HG03196 (cell line): ENCODE measurements around the gene TANK.

Source experiments
- ATAC-seq: cut with Tn5 transposase; IDR thresholded peaks from one replicate; pipeline ENCODE4 v1.9.1; 2021; ENCODE audit not compliant: unreplicated experiment

TANK gene

DNA sequence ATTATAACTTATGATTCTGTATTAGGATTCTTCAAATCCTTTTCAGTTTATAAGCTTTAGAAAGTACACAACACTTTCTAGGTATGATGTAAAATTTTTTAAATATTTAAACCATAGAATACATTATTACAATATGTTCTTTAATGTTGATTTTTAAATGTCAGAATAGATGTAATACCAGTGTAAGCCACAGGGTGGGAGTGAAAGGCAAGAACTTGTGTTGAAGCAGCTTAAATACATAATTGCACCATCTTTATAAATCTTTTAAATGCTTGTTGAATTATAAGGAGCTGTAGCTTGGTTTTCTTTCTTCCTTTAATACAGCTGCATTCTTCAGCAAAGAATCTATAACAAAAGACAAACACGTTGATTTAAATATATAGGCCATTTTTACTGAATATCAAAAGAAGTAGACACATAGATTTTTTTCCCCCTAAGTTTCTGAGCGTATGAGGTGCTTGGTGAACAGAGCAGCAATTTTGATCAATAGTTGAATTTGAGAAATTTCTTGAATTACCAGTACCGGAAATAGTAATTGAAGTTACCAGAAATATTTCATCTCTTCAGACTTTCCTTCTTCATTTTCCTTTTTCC lies 63.0 kb downstream of the TANK start:
- ATAC-seq, result no peak

DNA sequence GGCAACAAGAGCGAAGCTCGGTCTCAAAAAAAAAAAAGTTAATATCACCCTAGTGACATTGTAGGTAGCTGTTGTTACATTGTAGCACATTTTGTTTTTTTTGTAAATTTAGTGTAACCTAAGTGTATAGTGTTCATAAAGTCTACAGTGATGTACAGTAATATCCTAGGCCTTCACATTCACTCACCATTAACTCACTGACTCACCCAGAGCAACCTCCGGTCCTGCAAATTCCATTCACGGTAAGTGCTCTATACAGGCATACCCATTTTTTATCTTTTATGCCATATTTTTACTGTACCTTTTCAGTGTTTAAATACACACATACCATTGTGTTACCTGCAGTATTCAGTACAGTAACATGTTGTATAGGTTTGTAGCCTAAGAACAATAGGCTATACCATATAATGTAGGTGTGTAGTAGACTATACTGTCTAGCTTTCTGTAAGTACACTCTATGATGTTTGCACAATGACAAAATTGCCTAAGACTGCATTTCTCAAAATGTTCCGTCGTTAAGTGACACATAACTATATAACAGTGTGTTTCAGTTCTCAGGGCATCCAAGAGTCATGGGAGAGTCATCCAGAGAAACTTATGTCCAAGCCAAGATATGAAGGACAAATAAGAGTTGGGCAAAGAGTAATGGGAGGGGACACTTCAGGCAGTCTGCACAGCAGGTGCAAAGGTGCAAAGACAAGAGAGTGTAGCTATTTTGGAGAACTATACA lies 68.4 kb downstream of the TANK start:
- ATAC-seq, result no peak

GRCh38 chr2:161230959-161231358 lies 70.7 kb downstream of the TANK start:
- ATAC-seq, result no peak

DNA sequence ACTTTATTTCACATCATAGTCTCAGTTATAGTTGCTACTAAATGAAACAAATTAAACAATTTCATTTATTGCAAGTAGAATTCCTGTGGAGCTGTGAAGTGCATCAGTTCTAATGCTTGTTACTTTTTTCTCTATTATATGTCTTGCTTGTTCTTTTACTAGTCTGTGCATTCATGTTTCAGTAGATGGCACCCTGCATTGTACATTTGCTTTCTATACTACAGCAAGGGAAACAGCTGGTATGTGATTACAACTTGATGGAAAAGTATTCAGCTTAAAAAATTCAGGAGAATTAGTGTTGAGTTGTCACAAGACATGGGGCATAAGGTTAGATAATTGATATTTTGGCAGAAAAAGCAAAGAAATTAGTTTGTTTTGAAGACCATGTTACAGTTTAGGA lies 72.3 kb downstream of the TANK start:
- ATAC-seq, result no peak

DNA sequence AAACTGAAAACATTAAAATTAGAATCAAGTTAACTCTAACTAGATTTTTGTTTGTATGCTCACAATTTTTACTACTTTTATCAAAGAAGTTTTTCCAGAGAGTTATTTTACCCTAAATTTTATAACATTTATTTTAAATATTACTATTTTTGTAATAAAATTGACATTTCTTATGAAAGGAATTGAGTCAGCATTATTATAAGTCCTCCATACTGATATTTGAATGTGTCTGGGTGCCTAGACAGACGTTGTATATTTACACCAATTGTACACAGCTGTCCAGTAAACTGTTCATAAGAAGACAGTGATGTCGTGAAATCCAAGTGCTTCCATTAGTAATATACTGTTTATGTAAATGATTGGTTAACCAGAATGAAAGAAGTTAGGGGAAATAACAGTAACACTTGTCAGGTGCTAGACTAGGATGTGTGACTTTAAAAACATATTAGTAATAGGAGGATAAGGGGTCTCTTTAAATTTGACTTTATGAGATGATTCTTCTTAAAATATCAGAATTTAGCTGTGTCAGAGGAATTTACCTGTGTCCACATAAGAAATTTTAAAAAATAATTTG lies 73.7 kb downstream of the TANK start:
- ATAC-seq, result no peak

DNA sequence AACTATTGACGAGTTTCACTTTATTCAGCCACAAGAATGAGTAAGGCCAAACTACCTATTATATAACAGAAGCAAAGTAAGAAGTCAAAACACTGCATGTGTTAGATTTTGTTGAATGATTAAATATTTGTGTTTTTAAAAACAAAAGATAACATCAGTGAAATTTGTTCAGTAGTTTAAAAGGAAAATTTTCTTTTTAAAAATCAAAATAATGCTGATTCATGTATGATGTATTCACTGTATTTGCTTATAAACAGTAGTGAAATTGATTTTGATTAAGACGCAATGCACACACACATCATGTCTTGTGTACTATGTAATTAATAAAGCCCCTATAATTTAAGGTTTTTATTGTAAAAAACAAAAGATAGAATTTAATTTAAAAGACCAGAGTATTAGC lies 74.4 kb downstream of the TANK start:
- no peak for ATAC-seq

DNA sequence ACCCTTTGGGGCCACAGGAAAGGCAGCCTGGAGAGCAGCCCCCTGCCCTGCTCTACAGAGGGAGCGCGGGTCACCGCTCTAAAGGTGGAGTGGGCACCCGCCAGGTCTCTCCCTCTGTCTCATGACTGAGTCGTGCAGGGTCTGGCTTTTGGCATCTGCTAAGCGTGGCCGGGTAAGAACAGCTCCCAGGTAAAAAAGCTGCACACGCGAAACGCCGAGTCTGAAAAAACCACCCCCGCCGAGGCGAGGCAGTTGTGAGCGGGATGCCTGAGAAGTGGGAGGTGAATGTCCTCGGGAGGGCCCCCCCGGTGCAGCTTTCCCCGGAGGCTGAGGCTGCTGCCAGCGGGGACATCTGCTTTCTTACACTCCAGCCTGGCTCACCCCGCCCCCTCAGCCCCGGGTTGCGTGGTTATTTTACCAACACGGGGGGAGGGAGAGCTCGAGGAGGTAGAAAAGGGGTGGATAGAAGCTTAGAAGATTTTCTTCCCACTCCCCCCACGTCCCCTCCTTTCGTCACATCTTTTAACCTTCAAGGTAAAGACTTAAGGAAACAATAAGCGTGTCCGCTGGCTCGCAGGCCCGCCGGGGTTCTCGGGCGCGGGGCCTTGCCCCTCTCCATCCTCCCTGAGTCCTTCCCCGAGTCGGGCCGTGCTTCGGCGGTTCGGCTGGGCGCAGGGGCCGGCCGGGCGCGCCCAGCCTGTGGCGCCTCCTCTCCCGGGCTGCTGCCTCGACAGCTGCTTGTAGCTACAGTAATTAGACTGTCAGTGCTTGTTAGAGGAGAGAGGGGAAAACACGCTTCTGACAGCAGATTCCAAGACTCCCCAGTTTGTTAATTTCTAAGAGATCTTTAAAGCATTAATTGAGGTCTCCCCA lies 77.4 kb downstream of the TANK start:
- ATAC-seq, result peak; percentile 40

DNA sequence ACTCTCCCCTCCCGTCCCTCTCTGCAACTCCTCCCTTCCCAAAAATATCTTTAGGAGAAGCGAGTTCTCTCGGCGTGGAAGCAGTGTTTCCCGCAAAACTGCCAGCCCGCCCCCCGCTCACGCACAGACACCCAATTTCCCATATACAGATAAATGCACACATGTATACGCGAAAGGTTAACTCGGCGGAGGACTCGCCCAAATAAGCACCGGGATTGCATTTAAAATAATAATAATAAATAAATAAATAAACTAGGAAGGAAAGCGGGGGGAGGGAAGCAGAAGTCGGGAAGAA lies 78.0 kb downstream of the TANK start:
- ATAC-seq, result no peak

GRCh38 chr2:161238560-161239325 lies 78.5 kb downstream of the TANK start:
- peak; percentile 30 for ATAC-seq

- ATAC-seq, result no peak
These were observed 79.3 kb downstream of the TANK start for GRCh38 chr2:161239326-161240109.

DNA sequence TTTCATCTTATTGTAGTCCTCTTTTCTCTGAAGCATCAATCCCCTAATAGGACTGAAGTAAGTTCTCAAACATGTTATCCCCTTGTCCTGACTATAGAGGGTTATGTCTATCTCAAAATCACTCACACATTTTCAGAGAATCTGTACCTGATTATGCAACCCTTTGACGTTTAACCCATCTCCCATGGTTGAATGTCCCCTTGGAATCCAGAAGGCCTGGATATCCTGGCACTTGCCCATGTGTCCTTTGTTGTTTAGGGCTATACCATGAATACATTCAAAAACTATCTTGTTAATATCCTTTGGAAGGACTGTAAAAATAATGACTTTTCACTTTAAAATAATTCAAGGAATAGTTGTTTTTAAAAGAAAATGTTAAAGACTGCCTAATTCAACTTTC lies 81.7 kb downstream of the TANK start:
- no peak for ATAC-seq

- peak; percentile 43 for ATAC-seq
These were observed 83.1 kb downstream of the TANK start for GRCh38 chr2:161243312-161243711.

DNA sequence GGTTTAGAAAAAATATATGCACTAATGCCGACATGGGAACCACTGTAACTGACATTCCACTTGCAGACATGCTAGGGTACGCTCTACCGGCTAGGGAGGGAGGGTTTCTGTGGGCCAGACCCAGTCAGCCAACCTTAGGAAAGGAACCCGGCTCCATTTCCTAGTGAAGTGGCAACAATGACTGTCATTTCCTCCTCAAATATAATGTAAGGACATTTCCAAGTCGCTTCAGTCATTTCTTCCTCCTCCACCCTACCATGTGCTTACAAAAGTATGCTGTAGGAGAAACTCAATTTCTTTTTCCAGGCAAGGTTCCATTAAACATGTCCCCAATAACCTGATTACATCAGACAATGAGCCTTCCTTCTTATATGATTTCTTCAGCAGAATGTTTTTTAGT lies 83.7 kb downstream of the TANK start:
- ATAC-seq, result no peak

GRCh38 chr2:161244387-161245260 lies 84.4 kb downstream of the TANK start:
- ATAC-seq, result peak; percentile 81

- no peak for ATAC-seq
These were observed 85.0 kb downstream of the TANK start for GRCh38 chr2:161245261-161245553.

DNA sequence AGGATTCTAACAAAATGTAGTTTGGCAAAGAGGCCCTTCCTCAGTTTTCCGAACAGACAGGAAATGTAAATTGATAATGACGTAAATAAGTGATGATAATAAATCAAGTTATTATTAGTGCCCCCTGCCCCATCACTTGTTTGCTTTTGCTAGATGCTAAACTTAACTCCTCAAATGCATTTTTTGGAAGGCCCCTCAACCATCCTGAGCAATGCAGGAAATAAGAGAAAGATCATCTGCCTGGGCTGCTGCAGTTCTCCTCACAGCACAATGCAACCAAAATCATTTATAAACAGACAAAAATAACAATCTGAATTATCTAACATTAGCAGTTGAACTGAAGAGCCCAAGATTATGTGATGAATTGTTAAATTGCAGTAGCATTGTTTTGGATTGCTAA lies 85.4 kb downstream of the TANK start:
- ATAC-seq, result no peak

GRCh38 chr2:161246281-161246680 lies 86.1 kb downstream of the TANK start:
- no peak for ATAC-seq

DNA sequence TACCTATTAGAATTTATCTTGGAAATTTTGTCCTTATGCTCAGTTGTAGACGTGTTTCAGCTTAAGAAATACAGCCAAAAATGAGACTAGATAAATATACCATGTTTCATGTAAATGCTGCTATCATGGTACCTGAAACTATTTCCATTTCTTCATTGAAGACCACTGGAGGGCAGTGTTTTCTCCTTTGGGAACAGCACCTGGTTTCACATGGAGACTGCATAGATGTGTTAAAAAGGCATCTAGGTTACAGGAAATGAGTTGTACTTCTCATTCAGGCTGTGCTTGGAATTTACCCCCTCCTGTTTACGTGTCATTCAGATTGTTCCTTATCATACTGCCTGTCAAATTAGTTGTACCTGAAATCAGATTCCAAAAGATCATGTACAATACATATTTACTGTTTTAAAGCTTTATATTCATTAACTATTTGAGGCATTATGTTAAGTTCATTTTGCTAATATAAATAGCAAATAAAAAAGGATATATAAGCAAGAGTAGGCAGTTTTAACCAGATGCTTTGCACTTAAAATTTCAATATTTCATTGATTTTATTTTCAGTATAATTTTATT lies 90.7 kb downstream of the TANK start:
- ATAC-seq, result no peak
